Caco-2 (cell line): ENCODE results near the gene C17orf78. TPM values are rescaled to one million over a fixed set of nuclear protein-coding genes. Genes with fewer than 3 reads are reported as not detected.

Experiments
- BruUV-seq: library from RNA; stranded (reverse); fragments of 400-500 nt; replicated peaks from 2 replicates; lab custom pipeline; 2021; lab: Mats Ljungman, UMichigan
- CTCF ChIA-PET: fragments of 300-600 bp; sonication (Branson Sonifier 250); formaldehyde crosslinking; loops from one replicate; lab custom pipeline; 2022; ENCODE audit warnings: antibody characterized with exemption; lab: Charles Lee
- POLR2A ChIA-PET: fragments of 300-600 bp; sonication (Branson Sonifier 250); formaldehyde crosslinking; loops from one replicate; lab custom pipeline; 2022; ENCODE audit warnings: antibody characterized with exemption; lab: Charles Lee
- DNase-seq, 2 experiments: peaks; one replicate each; pipeline versions ENCODE4 v3.0.0 to v3.0.0-alpha.2; 2020 to 2022
- H3K27me3 ChIP-seq: replicated peaks from 2 replicates; pipeline ENCODE4 v1.6.0; 2011; ENCODE audit warnings: low read length; ENCODE audit not compliant: control insufficient read depth, insufficient read depth
- H3K36me3 ChIP-seq: 2 replicates; pipeline ENCODE4 v1.5.1; 2011; ENCODE audit warnings: low read length; ENCODE audit not compliant: control insufficient read depth, insufficient read depth
- H3K4me1 ChIP-seq: fragments of 250-450 bp; sonication (Bioruptor Pico); 2 replicates; pipeline ENCODE4 v1.5.1; 2020; ENCODE audit warnings: mild to moderate bottlenecking
- H3K4me3 ChIP-seq: 2 replicates; pipeline ENCODE4 v1.5.1; 2011; ENCODE audit warnings: low read depth, mild to moderate bottlenecking, control low read depth, low read length
- H3K9me3 ChIP-seq: fragments of 250-450 bp; sonication (Bioruptor Pico); 2 replicates; pipeline ENCODE4 v1.5.1; 2020; ENCODE audit warnings: mild to moderate bottlenecking, moderate library complexity
- H3K27ac Mint-ChIP-seq: one replicate; pipeline ENCODE4 v1.8.0; 2022; ENCODE audit warnings: mixed read lengths; ENCODE audit not compliant: unreplicated experiment
- H3K27me3 Mint-ChIP-seq: one replicate; pipeline ENCODE4 v1.8.0; 2022; ENCODE audit warnings: mixed read lengths; ENCODE audit not compliant: insufficient read depth, unreplicated experiment
- H3K36me3 Mint-ChIP-seq: one replicate; pipeline ENCODE4 v1.8.0; 2022; ENCODE audit warnings: mild to moderate bottlenecking, mixed read lengths; ENCODE audit not compliant: insufficient read depth, unreplicated experiment
- H3K4me1 Mint-ChIP-seq: one replicate; pipeline ENCODE4 v1.8.0; 2022; ENCODE audit warnings: low read depth, mixed read lengths; ENCODE audit not compliant: unreplicated experiment
- H3K4me3 Mint-ChIP-seq: one replicate; pipeline ENCODE4 v1.8.0; 2022; ENCODE audit warnings: mild to moderate bottlenecking, moderate library complexity, mixed read lengths; ENCODE audit not compliant: unreplicated experiment
- H3K9me3 Mint-ChIP-seq: one replicate; pipeline ENCODE4 v1.8.0; 2022; ENCODE audit warnings: mixed read lengths; ENCODE audit not compliant: unreplicated experiment
- CTCF ChIP-seq, 2 experiments: fragments of 200-600 bp in 1 of 2; IDR thresholded peaks; 1 replicate in 1 of 2; 2 replicates in 1 of 2; pipeline versions ENCODE4 v1.5.1 to v1.8.0; 2011 to 2022; ENCODE audit warnings: antibody characterized with exemption in 1 of 2, control low read depth in 1 of 2, inconsistent platforms in 1 of 2, low read depth in 1 of 2, low read length in 1 of 2, mild to moderate bottlenecking in 1 of 2, moderate library complexity in 1 of 2; ENCODE audit not compliant: insufficient read depth in 1 of 2, severe bottlenecking in 1 of 2, unreplicated experiment in 1 of 2
- intact Hi-C: fragments of 100-400 bp; cut with micrococcal nuclease; formaldehyde crosslinking; loops from one replicate; pipeline ENCODE4 v1.10.0; 2022; ENCODE audit not compliant: unreplicated experiment
- total RNA-seq: library from RNA; stranded (reverse); gene quantifications from 2 replicates; pipeline ENCODE4 v1.2.3, GENCODE V29; 2022

C17orf78 gene
- total RNA-seq, 1 experiment from 2014 or later: not detected

- no peak for TF ChIP-seq CTCF (IDR thresholded peaks at IDR 0.05; ENCODE audit: insufficient read depth in 1 of 2, low read depth in 1 of 2, low read length in 1 of 2, severe bottlenecking in 1 of 2, unreplicated experiment in 1 of 2)
- H3K27me3 Mint-ChIP-seq: no peaks in the 10 kb centered on the region
- Histone ChIP-seq H3K9me3 (no peaks in the 10 kb centered on the region), H3K27me3 (no peaks in the 10 kb centered on the region), H3K36me3 (peaks cover 1% of the 10 kb centered on the region; the same call in 1 of the 2 replicates), H3K4me1 (no peaks in the 10 kb centered on the region), H3K4me3 (no peak overlapping the region)
- H3K4me3 Mint-ChIP-seq: no peak overlapping the region
- CTCF ChIA-PET: no interaction called here
- POLR2A ChIA-PET: interaction anchor here (1.0 kb wide), 1 partner anchor 19 kb away, joined by 4 read pairs; no protein-coding TSS in a partner anchor
- peaks cover 42% of the 10 kb centered on the region for H3K36me3 Mint-ChIP-seq
- no peaks in the 10 kb centered on the region for H3K9me3 Mint-ChIP-seq
- H3K27ac Mint-ChIP-seq: no peak overlapping the region
- no peak for DNase-seq
- intact Hi-C loops: no loop called here
- no TSS peak for BruUV-seq
- no peaks in the 10 kb centered on the region for H3K4me1 Mint-ChIP-seq
Observed at GRCh38 chr17:37339321-37339720, 36.5 kb upstream of the C17orf78 start.

GRCh38 chr17:37340804-37341203, 35.0 kb upstream of the C17orf78 start:
- peaks cover 54% of the 10 kb centered on the region for H3K36me3 Mint-ChIP-seq
- CTCF ChIA-PET: no interaction called here
- no peak for TF ChIP-seq CTCF (IDR thresholded peaks at IDR 0.05; ENCODE audit: insufficient read depth in 1 of 2, low read depth in 1 of 2, low read length in 1 of 2, severe bottlenecking in 1 of 2, unreplicated experiment in 1 of 2)
- Histone ChIP-seq H3K9me3 (no peaks in the 10 kb centered on the region), H3K4me3 (no peak overlapping the region), H3K27me3 (no peaks in the 10 kb centered on the region), H3K36me3 (peaks cover 1% of the 10 kb centered on the region; the same call in 1 of the 2 replicates), H3K4me1 (no peaks in the 10 kb centered on the region)
- no peaks in the 10 kb centered on the region for H3K9me3 Mint-ChIP-seq
- no peak overlapping the region for H3K27ac Mint-ChIP-seq
- no TSS peak for BruUV-seq
- H3K4me3 Mint-ChIP-seq: no peak overlapping the region
- POLR2A ChIA-PET: no interaction called here
- H3K27me3 Mint-ChIP-seq: no peaks in the 10 kb centered on the region
- H3K4me1 Mint-ChIP-seq: no peaks in the 10 kb centered on the region
- intact Hi-C loops: no loop called here
- DNase-seq: no peak

- Histone ChIP-seq H3K9me3 (0 out of 2 replicates have a peak, but pooled peaks cover 3% of the 10 kb centered on the region), H3K4me3 (no peak overlapping the region), H3K27me3 (no peaks in the 10 kb centered on the region), H3K4me1 (no peaks in the 10 kb centered on the region), H3K36me3 (peaks cover 1% of the 10 kb centered on the region; the same call in 1 of the 2 replicates)
- ChIA-PET POLR2A (interaction anchor here (0.6 kb wide), 1 partner anchor 16 kb away, joined by 3 read pairs; no protein-coding TSS in a partner anchor), CTCF (interaction anchor here (1.4 kb wide), 1 partner anchor 31 kb away, joined by 4 read pairs; no protein-coding TSS in a partner anchor)
- Mint-ChIP-seq H3K27me3 (no peaks in the 10 kb centered on the region), H3K4me3 (no peak overlapping the region), H3K4me1 (no peaks in the 10 kb centered on the region), H3K36me3 (peaks cover 50% of the 10 kb centered on the region), H3K9me3 (peaks cover 10% of the 10 kb centered on the region), H3K27ac (no peak overlapping the region)
- intact Hi-C loops: no loop called here
- no peak for TF ChIP-seq CTCF (IDR thresholded peaks at IDR 0.05; ENCODE audit: insufficient read depth in 1 of 2, low read depth in 1 of 2, low read length in 1 of 2, severe bottlenecking in 1 of 2, unreplicated experiment in 1 of 2)
- no peak for DNase-seq
- BruUV-seq: no TSS peak
Observed at GRCh38 chr17:37342589-37342988, 33.2 kb upstream of the C17orf78 start.
